ENCODE data around the gene KCNJ15. TPM values are rescaled to one million over a fixed set of nuclear protein-coding genes. Genes with fewer than 3 reads are reported as not detected.

Gene KCNJ15
- total and polyA plus RNA-seq, 2 of the 4 experiments (the other 2 are of a cell fraction): under 0.01 to 0.07 TPM

DNA sequence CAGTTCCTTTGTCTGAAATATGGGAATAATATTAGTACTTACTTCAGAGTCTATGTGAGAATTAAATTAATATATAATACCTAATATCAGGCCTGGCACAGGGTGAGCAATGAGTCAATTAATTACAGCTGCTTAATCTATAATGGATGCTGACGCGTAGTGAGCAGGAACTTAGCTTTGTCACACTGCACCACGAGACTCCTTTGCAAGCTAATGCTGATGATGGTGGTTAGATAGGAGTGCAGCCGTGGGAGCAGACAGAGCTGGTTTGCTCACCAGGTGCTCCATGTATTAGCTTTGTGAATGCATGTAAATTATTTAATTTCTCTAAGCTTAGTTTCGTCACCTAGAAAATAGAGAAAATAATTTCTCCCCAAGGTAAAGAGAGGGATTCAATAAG is 35.1 kb downstream of the KCNJ15 start:
- no TSS peak for BruUV-seq (replicated peaks)
- no peak overlapping the region for H4K8ac ChIP-seq (ENCODE audit: low read depth in 2 of 2, low read length in 2 of 2)
- no peak overlapping the region for H2BK5ac ChIP-seq (ENCODE audit: low read depth, low read length, poor library complexity, severe bottlenecking)
- DNase-seq (no peak), ATAC-seq (ENCODE audit: low read depth) (no peak)
- H4K91ac ChIP-seq (ENCODE audit: insufficient read depth, low read depth, low read length): no peak overlapping the region
- intact Hi-C loops (cut with micrococcal nuclease): no loop called here
- no peak overlapping the region for H3K14ac ChIP-seq (replicated peaks; ENCODE audit: low read depth, low read length)
- H4K5ac ChIP-seq (ENCODE audit: low read depth, low read length): no peak overlapping the region
- H3K79me1 ChIP-seq (ENCODE audit: low read depth in 1 of 2, low read length in 2 of 2): no peaks in the 10 kb centered on the region
- no peak overlapping the region for H3K4me2 ChIP-seq (ENCODE audit: low read depth, low read length)
- H2BK20ac ChIP-seq (ENCODE audit: low read depth, low read length): no peak overlapping the region
- H3K9ac ChIP-seq (ENCODE audit: low read depth, low read length): no peak overlapping the region
- POLR2A ChIA-PET (ENCODE audit: unreplicated experiment): no interaction called here
- peak overlapping the region; percentile 31; the same call in 1 of the 3 replicates for H2BK15ac ChIP-seq (ENCODE audit: low read depth, low read length)
- no peak overlapping the region for H3K4me3 ChIP-seq (ENCODE audit: insufficient read depth, low read depth, low read length)
- dilution Hi-C loops (cut with HindIII; ENCODE audit: low sequenced_read_pairs, unreplicated experiment): no loop called here
- H3K4ac ChIP-seq (ENCODE audit: low read depth, low read length): peak overlapping the region; percentile 38
- no peak overlapping the region for H3K56ac ChIP-seq (ENCODE audit: extremely low read depth, insufficient read depth, low read length)
- H3K27ac ChIP-seq (ENCODE audit: insufficient read depth, low read length): no peak overlapping the region
- H3K23ac ChIP-seq (ENCODE audit: low read depth, low read length): no peak overlapping the region
- in situ Hi-C loops (cut with MboI; ENCODE audit: low sequenced_read_pairs): no loop called here
- H3K9me3 ChIP-seq (ENCODE audit: control insufficient read depth, insufficient read depth, low read length): no peaks in the 10 kb centered on the region
- no peak overlapping the region for H2AFZ ChIP-seq (replicated peaks; ENCODE audit: low read length, poor library complexity)
- TF ChIP-seq MXI1 (IDR thresholded peaks at IDR 0.05; ENCODE audit: borderline replicate concordance, low read depth, low read length): no peak
- TF ChIP-seq SMC3 (IDR thresholded peaks at IDR 0.05; ENCODE audit: low read depth, low read length): no peak
- no peak for TF ChIP-seq RCOR1 (IDR thresholded peaks at IDR 0.05; ENCODE audit: insufficient replicate concordance, low read length)
- no peak for TF ChIP-seq POLR2A (IDR thresholded peaks at IDR 0.05; ENCODE audit: low read depth, low read length)
- TF ChIP-seq CHD1 (IDR thresholded peaks at IDR 0.05; ENCODE audit: low read depth, low read length): no peak
- TF ChIP-seq, protein P1, sequence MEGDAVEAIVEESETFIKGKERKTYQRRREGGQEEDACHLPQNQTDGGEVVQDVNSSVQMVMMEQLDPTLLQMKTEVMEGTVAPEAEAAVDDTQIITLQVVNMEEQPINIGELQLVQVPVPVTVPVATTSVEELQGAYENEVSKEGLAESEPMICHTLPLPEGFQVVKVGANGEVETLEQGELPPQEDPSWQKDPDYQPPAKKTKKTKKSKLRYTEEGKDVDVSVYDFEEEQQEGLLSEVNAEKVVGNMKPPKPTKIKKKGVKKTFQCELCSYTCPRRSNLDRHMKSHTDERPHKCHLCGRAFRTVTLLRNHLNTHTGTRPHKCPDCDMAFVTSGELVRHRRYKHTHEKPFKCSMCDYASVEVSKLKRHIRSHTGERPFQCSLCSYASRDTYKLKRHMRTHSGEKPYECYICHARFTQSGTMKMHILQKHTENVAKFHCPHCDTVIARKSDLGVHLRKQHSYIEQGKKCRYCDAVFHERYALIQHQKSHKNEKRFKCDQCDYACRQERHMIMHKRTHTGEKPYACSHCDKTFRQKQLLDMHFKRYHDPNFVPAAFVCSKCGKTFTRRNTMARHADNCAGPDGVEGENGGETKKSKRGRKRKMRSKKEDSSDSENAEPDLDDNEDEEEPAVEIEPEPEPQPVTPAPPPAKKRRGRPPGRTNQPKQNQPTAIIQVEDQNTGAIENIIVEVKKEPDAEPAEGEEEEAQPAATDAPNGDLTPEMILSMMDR (conservative IDR thresholded peaks at IDR 0.05; ENCODE audit: low read depth, low read length): no peak
- TF ChIP-seq, protein P2, sequence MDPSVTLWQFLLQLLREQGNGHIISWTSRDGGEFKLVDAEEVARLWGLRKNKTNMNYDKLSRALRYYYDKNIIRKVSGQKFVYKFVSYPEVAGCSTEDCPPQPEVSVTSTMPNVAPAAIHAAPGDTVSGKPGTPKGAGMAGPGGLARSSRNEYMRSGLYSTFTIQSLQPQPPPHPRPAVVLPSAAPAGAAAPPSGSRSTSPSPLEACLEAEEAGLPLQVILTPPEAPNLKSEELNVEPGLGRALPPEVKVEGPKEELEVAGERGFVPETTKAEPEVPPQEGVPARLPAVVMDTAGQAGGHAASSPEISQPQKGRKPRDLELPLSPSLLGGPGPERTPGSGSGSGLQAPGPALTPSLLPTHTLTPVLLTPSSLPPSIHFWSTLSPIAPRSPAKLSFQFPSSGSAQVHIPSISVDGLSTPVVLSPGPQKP (IDR thresholded peaks at IDR 0.05; ENCODE audit: borderline replicate concordance, low read depth, low read length): no peak
- no peak for TF ChIP-seq CEBPB (IDR thresholded peaks at IDR 0.05; ENCODE audit: low read depth, low read length)
- TF ChIP-seq BHLHE40 (IDR thresholded peaks at IDR 0.05; ENCODE audit: low read depth, low read length): no peak
- TF ChIP-seq RFX5 (IDR thresholded peaks at IDR 0.05; ENCODE audit: low read depth, low read length): no peak
- no peak for TF ChIP-seq NFE2L2 (IDR thresholded peaks at IDR 0.05; ENCODE audit: low read depth, low read length)
- no peak for TF ChIP-seq MAZ (IDR thresholded peaks at IDR 0.05; ENCODE audit: borderline replicate concordance, low read depth, low read length)
- no peak for TF ChIP-seq FOS (IDR thresholded peaks at IDR 0.05; ENCODE audit: low read depth, low read length)
- TF ChIP-seq RAD21 (IDR thresholded peaks at IDR 0.05; ENCODE audit: low read length): no peak
- no peak for TF ChIP-seq MAFK (IDR thresholded peaks at IDR 0.05; ENCODE audit: low read depth, low read length)
- TF ChIP-seq, protein P3, sequence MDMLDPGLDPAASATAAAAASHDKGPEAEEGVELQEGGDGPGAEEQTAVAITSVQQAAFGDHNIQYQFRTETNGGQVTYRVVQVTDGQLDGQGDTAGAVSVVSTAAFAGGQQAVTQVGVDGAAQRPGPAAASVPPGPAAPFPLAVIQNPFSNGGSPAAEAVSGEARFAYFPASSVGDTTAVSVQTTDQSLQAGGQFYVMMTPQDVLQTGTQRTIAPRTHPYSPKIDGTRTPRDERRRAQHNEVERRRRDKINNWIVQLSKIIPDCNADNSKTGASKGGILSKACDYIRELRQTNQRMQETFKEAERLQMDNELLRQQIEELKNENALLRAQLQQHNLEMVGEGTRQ (IDR thresholded peaks at IDR 0.05; ENCODE audit: low read depth, low read length): no peak
- H2BK120ac ChIP-seq (ENCODE audit: low read depth, low read length): peak overlapping the region; percentile 34; the same call in 1 of the 2 replicates
- H3K36me3 ChIP-seq (ENCODE audit: control insufficient read depth, insufficient read depth, low read length): no peaks in the 10 kb centered on the region
- no peaks in the 10 kb centered on the region for H4K20me1 ChIP-seq (ENCODE audit: insufficient read depth, low read length)
- H2AK5ac ChIP-seq (ENCODE audit: low read depth, low read length): peak overlapping the region; percentile 41; the same call in 1 of the 2 replicates
- H3K9me1 ChIP-seq (ENCODE audit: insufficient read depth, low read length): peaks cover 20% of the 10 kb centered on the region
- H3K18ac ChIP-seq (ENCODE audit: low read depth, low read length): peak overlapping the region; percentile 27; the same call in 1 of the 2 replicates
- WGBS, 2 experiments (ENCODE audit: extremely low coverage in 2 of 2, insufficient read length in 1 of 2): 90% methylated on average over 2 of the region's 5 CpGs; no CpG with 5 or more reads in 1 of the 2 experiments
- no peaks in the 10 kb centered on the region; the same call in 1 of the 2 replicates for H3K27me3 ChIP-seq (ENCODE audit: control insufficient read depth, insufficient read depth, low read length)
- CTCF ChIA-PET: interaction anchor here (1.0 kb wide), 1 partner anchor 61 kb away, joined by 3 read pairs; no protein-coding TSS in a partner anchor
- peaks cover 17% of the 10 kb centered on the region for H3K4me1 ChIP-seq (ENCODE audit: control insufficient read depth, insufficient read depth, low read length)
- H2AK9ac ChIP-seq (replicated peaks; ENCODE audit: low read depth, low read length, poor library complexity): no peak overlapping the region

Data from IMR-90 (cell line).